ENCODE results near the gene MKRN2.
"Not testable (repeated sequence)": the region's sequence is repeated elsewhere in the genome, so short reads cannot be mapped to it uniquely, and the experiment has no call there.

Gene MKRN2

GRCh38 chr3:12536423-12536822 lies 20.5 kb upstream of the MKRN2 start:
- DNase-seq (ENCODE audit: low read depth) = no peak
- H3K4me3 ChIP-seq (ENCODE audit: low read depth, low read length) = no peak overlapping the region
- TF ChIP-seq, protein P1, sequence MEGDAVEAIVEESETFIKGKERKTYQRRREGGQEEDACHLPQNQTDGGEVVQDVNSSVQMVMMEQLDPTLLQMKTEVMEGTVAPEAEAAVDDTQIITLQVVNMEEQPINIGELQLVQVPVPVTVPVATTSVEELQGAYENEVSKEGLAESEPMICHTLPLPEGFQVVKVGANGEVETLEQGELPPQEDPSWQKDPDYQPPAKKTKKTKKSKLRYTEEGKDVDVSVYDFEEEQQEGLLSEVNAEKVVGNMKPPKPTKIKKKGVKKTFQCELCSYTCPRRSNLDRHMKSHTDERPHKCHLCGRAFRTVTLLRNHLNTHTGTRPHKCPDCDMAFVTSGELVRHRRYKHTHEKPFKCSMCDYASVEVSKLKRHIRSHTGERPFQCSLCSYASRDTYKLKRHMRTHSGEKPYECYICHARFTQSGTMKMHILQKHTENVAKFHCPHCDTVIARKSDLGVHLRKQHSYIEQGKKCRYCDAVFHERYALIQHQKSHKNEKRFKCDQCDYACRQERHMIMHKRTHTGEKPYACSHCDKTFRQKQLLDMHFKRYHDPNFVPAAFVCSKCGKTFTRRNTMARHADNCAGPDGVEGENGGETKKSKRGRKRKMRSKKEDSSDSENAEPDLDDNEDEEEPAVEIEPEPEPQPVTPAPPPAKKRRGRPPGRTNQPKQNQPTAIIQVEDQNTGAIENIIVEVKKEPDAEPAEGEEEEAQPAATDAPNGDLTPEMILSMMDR (IDR thresholded peaks at IDR 0.05; ENCODE audit: control insufficient read depth, extremely low read depth, insufficient read depth) = no peak

- DNase-seq (ENCODE audit: low read depth) = no peak
- H3K4me3 ChIP-seq (ENCODE audit: low read depth, low read length) = no peak overlapping the region
- TF ChIP-seq, protein P1 (IDR thresholded peaks at IDR 0.05; ENCODE audit: control insufficient read depth, extremely low read depth, insufficient read depth) = no peak
These were observed 15.3 kb upstream of the MKRN2 start for GRCh38 chr3:12541625-12542024.

DNA sequence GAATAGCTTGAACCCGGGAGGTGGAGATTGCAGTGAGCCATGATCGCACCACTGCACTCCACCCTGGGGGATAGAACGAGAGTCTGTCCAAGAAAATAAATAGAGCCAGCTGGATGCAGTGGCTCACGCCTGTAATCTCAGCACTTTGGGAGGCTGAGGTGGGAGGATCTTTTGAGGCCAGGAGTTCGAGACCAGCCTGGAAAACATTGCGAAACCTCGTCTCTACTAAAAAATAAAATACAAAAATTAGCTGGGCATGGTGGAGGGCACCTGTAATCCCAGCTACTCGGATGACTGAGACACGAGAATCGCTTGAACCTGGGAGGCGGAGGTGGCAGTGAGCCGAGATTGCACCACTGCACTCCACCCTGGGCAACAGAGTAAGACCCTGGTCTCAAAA lies 13.4 kb upstream of the MKRN2 start:
- not testable (repeated sequence) for DNase-seq (ENCODE audit: low read depth); H3K4me3 ChIP-seq (ENCODE audit: low read depth, low read length)

- DNase-seq (ENCODE audit: low read depth) = no peak
- peak overlapping the region; percentile 62 for H3K4me3 ChIP-seq (ENCODE audit: low read depth, low read length)
- TF ChIP-seq, protein P1 (IDR thresholded peaks at IDR 0.05; ENCODE audit: control insufficient read depth, extremely low read depth, insufficient read depth) = no peak
These were observed 12.0 kb upstream of the MKRN2 start for GRCh38 chr3:12544652-12545472.

GRCh38 chr3:12545473-12545791 lies 11.5 kb upstream of the MKRN2 start, which contains the start of gene MKRN2OS:
MKRN2OS (minus strand) TSS chr3:12545499; CDS start chr3:12545464, 35 bp downstream.
- DNase-seq (ENCODE audit: low read depth) = peak; percentile 90
- peak within 1 kb of the TSS; percentile 62 for H3K4me3 ChIP-seq (ENCODE audit: low read depth, low read length)
- TF ChIP-seq, protein P1 (IDR thresholded peaks at IDR 0.05; ENCODE audit: control insufficient read depth, extremely low read depth, insufficient read depth) = no peak; the same call in 1 of the 2 replicates

DNA sequence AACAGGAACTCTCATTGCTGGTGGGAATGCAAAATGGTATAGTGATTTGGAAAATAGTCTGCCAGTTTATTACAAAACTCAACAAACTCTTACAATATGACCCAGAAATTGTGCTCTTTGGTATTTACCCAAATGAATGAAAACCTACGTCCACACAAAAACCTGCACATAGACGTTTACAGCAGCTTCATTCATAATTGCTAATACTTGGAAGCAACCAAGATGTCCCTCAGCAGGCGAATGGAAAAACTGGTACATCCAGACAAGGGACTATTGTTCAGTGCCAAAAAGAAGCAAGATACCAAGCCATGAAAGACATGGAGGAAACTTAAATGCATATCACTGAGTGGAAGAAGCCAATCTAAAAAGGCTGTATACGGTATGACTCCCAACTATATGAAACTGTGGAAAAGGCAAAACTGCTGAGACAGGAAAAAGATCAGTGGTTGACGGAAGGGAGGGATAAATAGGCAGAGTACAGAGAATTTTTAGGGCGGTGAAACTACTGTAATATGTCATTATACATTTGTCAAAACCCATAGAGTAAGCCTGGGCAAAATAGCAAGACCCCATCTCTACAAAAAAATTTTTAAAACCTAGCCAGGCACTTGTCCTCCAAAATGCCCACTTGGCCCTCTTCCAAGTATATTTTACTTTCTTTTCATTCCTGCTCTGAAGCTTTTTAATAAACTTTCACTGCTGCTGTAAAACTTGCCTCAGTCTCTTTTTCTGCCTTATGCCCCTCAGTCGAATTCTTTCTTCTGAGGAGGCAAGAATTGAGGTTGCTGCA lies 6.7 kb upstream of the MKRN2 start:
- H3K4me3 ChIP-seq (ENCODE audit: low read depth, low read length) = no peak overlapping the region
- TF ChIP-seq, protein P1 (IDR thresholded peaks at IDR 0.05; ENCODE audit: control insufficient read depth, extremely low read depth, insufficient read depth) = no peak
- DNase-seq (ENCODE audit: low read depth) = no peak

- TF ChIP-seq, protein P1 (IDR thresholded peaks at IDR 0.05; ENCODE audit: control insufficient read depth, extremely low read depth, insufficient read depth) = no peak
- peak overlapping the region; percentile 28 for H3K4me3 ChIP-seq (ENCODE audit: low read depth, low read length)
- DNase-seq (ENCODE audit: low read depth) = no peak
These were observed 2.9 kb upstream of the MKRN2 start for GRCh38 chr3:12553921-12554391.
